Calu3 (cell line): ENCODE results near the gene HEMK1. TPM values are rescaled to one million over a fixed set of nuclear protein-coding genes. Genes with fewer than 3 reads are reported as not detected.

Experiments used
- BruUV-seq: library from RNA; stranded (reverse); fragments of 400-500 nt; replicated peaks from 2 replicates; lab custom pipeline; 2021; lab: Mats Ljungman, UMichigan
- CTCF ChIA-PET: fragments of 300-600 bp; sonication (Branson Sonifier 250); formaldehyde crosslinking; loops from one replicate; lab custom pipeline; 2022; ENCODE audit warnings: antibody characterized with exemption; lab: Charles Lee
- DNase-seq: peaks from one replicate; pipeline ENCODE4 v3.0.0; 2022
- H3K27ac Mint-ChIP-seq: one replicate; pipeline ENCODE4 v1.8.0; 2022; ENCODE audit warnings: mixed read lengths; ENCODE audit not compliant: unreplicated experiment
- H3K27me3 Mint-ChIP-seq: one replicate; pipeline ENCODE4 v1.8.0; 2022; ENCODE audit warnings: mixed read lengths; ENCODE audit not compliant: unreplicated experiment
- H3K36me3 Mint-ChIP-seq: one replicate; pipeline ENCODE4 v1.8.0; 2022; ENCODE audit warnings: mild to moderate bottlenecking, moderate library complexity, mixed read lengths; ENCODE audit not compliant: insufficient read depth, unreplicated experiment
- H3K4me1 Mint-ChIP-seq: one replicate; pipeline ENCODE4 v1.8.0; 2022; ENCODE audit warnings: mild to moderate bottlenecking, low read depth, mixed read lengths; ENCODE audit not compliant: unreplicated experiment
- H3K4me3 Mint-ChIP-seq: one replicate; pipeline ENCODE4 v1.8.0; 2022; ENCODE audit warnings: mild to moderate bottlenecking, low read depth, moderate library complexity, mixed read lengths; ENCODE audit not compliant: unreplicated experiment
- H3K9me3 Mint-ChIP-seq: one replicate; pipeline ENCODE4 v1.8.0; 2022; ENCODE audit warnings: low read depth, mixed read lengths; ENCODE audit not compliant: unreplicated experiment
- intact Hi-C: fragments of 100-400 bp; cut with micrococcal nuclease; formaldehyde crosslinking; loops from one replicate; pipeline ENCODE4 v1.10.0; 2022; ENCODE audit not compliant: unreplicated experiment
- total RNA-seq: library from RNA; stranded (reverse); gene quantifications from 2 replicates; pipeline ENCODE4 v1.2.3, GENCODE V29; 2022
- TF ChIP-seq, protein P1 (sequence below): fragments of 200-600 bp; IDR thresholded peaks from one replicate; pipeline ENCODE4 v1.8.0; 2022; ENCODE audit warnings: antibody characterized with exemption; ENCODE audit not compliant: unreplicated experiment

The HEMK1 gene
- total RNA-seq, 1 experiment from 2014 or later: 20.0 TPM

DNA sequence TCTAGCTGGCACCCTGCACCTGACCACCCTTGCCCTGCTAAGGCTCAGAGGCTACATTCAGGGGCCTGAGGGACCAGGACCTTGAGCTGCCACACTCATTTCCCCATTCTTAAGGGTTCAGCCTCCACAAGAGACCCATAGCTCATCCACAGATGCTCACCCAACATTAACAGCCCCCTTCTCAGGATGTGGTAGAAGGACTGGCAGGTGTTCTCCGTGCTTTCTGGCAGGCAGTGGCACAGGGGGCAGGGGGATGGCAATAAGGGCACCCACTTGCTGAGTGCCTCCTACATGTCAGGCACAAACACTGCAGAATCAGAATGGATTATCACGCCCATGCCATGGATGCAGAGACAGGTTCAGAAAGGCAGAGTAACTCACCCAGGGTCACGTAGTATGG lies 57.1 kb downstream of the HEMK1 start:
- Mint-ChIP-seq H3K9me3 (no peaks in the 10 kb centered on the region), H3K36me3 (peaks cover 5% of the 10 kb centered on the region), H3K27ac (no peak overlapping the region), H3K4me1 (peaks cover 56% of the 10 kb centered on the region), H3K27me3 (no peaks in the 10 kb centered on the region), H3K4me3 (no peak overlapping the region)
- BruUV-seq: no TSS peak
- CTCF ChIA-PET: interaction anchor here (0.6 to 2.4 kb wide), 2 partner anchors 9 to 27 kb away, joined by 7 to 16 read pairs; no protein-coding TSS in a partner anchor
- intact Hi-C loops: no loop called here
- DNase-seq: no peak
- TF ChIP-seq, protein P1, sequence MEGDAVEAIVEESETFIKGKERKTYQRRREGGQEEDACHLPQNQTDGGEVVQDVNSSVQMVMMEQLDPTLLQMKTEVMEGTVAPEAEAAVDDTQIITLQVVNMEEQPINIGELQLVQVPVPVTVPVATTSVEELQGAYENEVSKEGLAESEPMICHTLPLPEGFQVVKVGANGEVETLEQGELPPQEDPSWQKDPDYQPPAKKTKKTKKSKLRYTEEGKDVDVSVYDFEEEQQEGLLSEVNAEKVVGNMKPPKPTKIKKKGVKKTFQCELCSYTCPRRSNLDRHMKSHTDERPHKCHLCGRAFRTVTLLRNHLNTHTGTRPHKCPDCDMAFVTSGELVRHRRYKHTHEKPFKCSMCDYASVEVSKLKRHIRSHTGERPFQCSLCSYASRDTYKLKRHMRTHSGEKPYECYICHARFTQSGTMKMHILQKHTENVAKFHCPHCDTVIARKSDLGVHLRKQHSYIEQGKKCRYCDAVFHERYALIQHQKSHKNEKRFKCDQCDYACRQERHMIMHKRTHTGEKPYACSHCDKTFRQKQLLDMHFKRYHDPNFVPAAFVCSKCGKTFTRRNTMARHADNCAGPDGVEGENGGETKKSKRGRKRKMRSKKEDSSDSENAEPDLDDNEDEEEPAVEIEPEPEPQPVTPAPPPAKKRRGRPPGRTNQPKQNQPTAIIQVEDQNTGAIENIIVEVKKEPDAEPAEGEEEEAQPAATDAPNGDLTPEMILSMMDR: no peak

DNA sequence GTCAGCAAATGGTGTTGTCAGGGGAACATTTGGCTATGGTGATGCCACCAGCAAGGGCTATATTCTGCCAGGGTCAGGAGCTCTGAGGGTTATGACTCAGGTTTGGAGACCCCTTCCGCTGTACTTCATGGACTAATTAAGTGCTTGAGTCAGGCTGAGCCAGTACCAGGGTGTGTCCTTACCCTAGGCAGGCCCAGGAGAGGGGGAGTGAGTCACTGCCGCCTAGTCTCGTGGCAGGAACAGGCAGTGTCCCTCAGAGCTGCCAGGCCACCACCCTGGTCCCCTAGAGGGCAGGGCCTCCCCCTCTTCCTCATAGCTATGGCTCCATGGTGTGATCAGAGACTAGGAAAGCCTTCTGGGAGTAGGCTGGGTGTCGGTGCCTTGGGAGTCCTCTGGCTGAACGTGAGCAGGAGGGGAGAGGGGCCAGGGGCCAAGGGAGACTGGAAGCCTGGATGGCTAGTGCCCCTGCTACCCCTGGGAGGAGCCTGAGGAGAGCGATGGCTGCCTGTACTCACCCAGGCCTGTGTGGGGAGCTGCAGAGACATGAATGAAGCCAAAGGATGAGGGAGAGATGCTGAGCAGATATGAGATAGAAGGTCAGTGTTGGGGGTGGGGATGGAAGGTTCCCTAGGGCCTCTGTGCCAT lies 58.2 kb downstream of the HEMK1 start:
- Mint-ChIP-seq H3K4me3 (peak overlapping the region; percentile 59), H3K4me1 (peaks cover 56% of the 10 kb centered on the region), H3K9me3 (no peaks in the 10 kb centered on the region), H3K27ac (peak overlapping the region; percentile 92), H3K27me3 (no peaks in the 10 kb centered on the region), H3K36me3 (peaks cover 5% of the 10 kb centered on the region)
- no TSS peak for BruUV-seq
- TF ChIP-seq, protein P1: no peak
- CTCF ChIA-PET: interaction anchor here (0.7 to 2.4 kb wide), 3 partner anchors 10 to 25 kb away, joined by 5 to 16 read pairs (median 6); no protein-coding TSS in a partner anchor
- intact Hi-C loops: no loop called here
- peak; percentile 85 for DNase-seq

DNA sequence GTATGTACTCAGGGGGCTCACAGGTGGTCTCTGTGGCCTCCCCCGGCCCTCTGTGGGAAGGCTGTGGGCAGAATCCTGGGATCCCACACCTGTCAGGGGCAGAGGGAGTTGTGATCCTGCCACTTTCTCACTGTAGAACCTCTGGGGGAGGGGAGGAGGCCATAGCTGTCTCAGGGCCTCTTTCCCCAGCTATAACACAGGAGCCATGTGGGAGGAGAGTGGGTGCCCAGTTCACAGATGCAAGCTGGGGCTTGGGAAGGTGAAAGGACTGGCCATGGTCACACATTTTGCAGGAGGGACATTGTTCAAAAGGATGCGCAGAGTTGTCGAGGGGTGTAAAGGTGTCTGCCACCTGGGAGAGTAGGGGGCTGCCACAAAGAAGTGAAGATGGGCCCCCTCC lies 59.3 kb downstream of the HEMK1 start:
- Mint-ChIP-seq H3K36me3 (peaks cover 5% of the 10 kb centered on the region), H3K4me3 (no peak overlapping the region), H3K9me3 (no peaks in the 10 kb centered on the region), H3K27ac (no peak overlapping the region), H3K27me3 (no peaks in the 10 kb centered on the region), H3K4me1 (peaks cover 55% of the 10 kb centered on the region)
- TF ChIP-seq, protein P1: no peak
- intact Hi-C loops: no loop called here
- BruUV-seq: no TSS peak
- CTCF ChIA-PET: interaction anchor here (2.4 kb wide), 1 partner anchor 24 kb away, joined by 16 read pairs; no protein-coding TSS in a partner anchor
- no peak for DNase-seq

DNA sequence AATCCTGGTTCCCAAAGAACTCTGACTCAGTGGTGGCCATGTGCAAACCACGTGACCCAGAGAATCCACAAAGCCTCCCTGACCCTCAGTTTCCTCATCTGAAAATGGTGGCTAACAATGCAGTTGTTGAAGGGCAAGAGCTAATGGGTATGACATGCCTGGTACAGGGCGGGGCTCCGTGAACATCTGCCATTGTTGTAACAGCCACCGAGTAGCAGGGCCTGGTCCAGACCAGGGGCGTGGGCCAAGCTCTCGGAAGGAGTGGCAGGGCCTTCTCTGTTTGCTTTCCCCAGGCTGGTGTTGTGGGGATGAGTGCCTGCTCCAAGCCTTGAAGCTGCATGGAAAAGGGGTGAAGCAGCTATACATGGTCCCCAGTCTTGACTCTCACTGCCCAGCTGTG lies 61.1 kb downstream of the HEMK1 start:
- TF ChIP-seq, protein P1: no peak
- CTCF ChIA-PET: no interaction called here
- no TSS peak for BruUV-seq
- intact Hi-C loops: no loop called here
- no peak overlapping the region for H3K4me3 Mint-ChIP-seq
- DNase-seq: no peak
- no peaks in the 10 kb centered on the region for H3K9me3 Mint-ChIP-seq
- H3K27me3 Mint-ChIP-seq: no peaks in the 10 kb centered on the region
- peaks cover 41% of the 10 kb centered on the region for H3K4me1 Mint-ChIP-seq
- H3K27ac Mint-ChIP-seq: no peak overlapping the region
- H3K36me3 Mint-ChIP-seq: peaks cover 5% of the 10 kb centered on the region
